ENCODE results near the gene CUL3. TPM values are rescaled to one million over a fixed set of nuclear protein-coding genes. Genes with fewer than 3 reads are reported as not detected.

CUL3 gene
- total and polyA plus RNA-seq, 2 of the 8 experiments (the other 6 are each of a cell fraction or from before 2014, with no cell fraction given): 28.5 to 113 TPM

DNA sequence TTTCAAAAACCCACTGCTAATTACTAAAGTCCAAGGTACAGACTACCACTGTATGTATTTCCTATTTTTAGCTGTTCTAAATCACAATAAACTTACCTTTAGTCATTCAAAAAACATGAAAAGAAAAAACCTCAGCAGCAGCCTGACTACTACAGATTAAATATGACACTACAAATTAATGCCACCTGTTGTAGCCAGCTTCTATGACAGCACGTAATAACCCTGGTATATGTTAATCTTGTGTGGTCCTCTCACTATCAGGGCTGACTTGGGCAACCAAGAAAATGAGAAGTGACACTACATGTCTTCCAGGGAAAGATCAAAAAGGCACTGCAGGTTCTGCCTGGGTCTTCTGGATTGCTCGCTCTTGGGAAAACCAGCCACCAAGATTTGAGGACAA, 92.6 kb downstream of the CUL3 start:
- H3K4ac ChIP-seq (replicated peaks; ENCODE audit: insufficient read length, low read depth, low read length): no peak overlapping the region
- POLR2A ChIA-PET (ENCODE audit: partially characterized antibody): no interaction called here
- no peak overlapping the region for H3K9ac ChIP-seq (replicated peaks in 1 of 4; ENCODE audit: extremely low read depth in 1 of 4, low read depth in 3 of 4, low read length in 3 of 4)
- no peaks in the 10 kb centered on the region for H3K27me3 ChIP-seq (replicated peaks in 1 of 4; ENCODE audit: control insufficient read depth in 3 of 4, extremely low read depth in 1 of 4, insufficient read depth in 3 of 4, low read length in 3 of 4)
- no peak overlapping the region for H2BK120ac ChIP-seq (replicated peaks; ENCODE audit: low read depth, low read length)
- H2AFZ ChIP-seq (ENCODE audit: low read length): no peak overlapping the region
- CTCF ChIA-PET (ENCODE audit: partially characterized antibody): no interaction called here
- no peak overlapping the region for H2BK12ac ChIP-seq (ENCODE audit: low read depth, low read length)
- H3K56ac ChIP-seq (replicated peaks; ENCODE audit: insufficient read length, low read depth, low read length): no peak overlapping the region
- H4K91ac ChIP-seq (replicated peaks; ENCODE audit: insufficient read length, low read length): no peak overlapping the region
- no peaks in the 10 kb centered on the region for H3K79me1 ChIP-seq (ENCODE audit: low read depth, low read length)
- H3K79me2 ChIP-seq (ENCODE audit: control insufficient read depth in 1 of 2, insufficient read depth in 2 of 2, low read length in 2 of 2): peaks cover 0 to 7% of the 10 kb centered on the region in 2 experiments; a peak in 2 of 4 replicates
- H2BK20ac ChIP-seq (ENCODE audit: low read length): no peak overlapping the region
- WGBS, 2 experiments (ENCODE audit: extremely low coverage in 1 of 2, insufficient coverage in 1 of 2, insufficient read length in 1 of 2, insufficient replicate concordance in 2 of 2, low coverage in 1 of 2, low lambda C conversion rate in 2 of 2, missing lambda C conversion rate in 1 of 2): 97% methylated on average over 2 of the region's 2 CpGs; no CpG with 5 or more reads in 1 of the 2 experiments
- H4K20me1 ChIP-seq (replicated peaks in 1 of 2; ENCODE audit: control insufficient read depth in 1 of 2, insufficient read depth in 2 of 2, low read length in 2 of 2): no peaks in the 10 kb centered on the region
- H2AK5ac ChIP-seq (ENCODE audit: low read depth, low read length): no peak overlapping the region
- H3K23ac ChIP-seq (ENCODE audit: insufficient read length): no peak overlapping the region
- H3K4me2 ChIP-seq (ENCODE audit: insufficient read depth in 1 of 2, low read depth in 2 of 2, low read length in 2 of 2): no peak overlapping the region
- no peak overlapping the region for H4K5ac ChIP-seq (ENCODE audit: insufficient read length, low read depth, low read length)
- H3K14ac ChIP-seq (ENCODE audit: insufficient read length): no peak overlapping the region
- FAIRE-seq (no peak), DNase-seq (ENCODE audit: low read depth in 1 of 2, low spot score in 2 of 2) (no peak)
- no peaks in the 10 kb centered on the region for H3K4me1 ChIP-seq (replicated peaks in 1 of 4; ENCODE audit: control insufficient read depth in 3 of 4, insufficient read depth in 4 of 4, low read length in 3 of 4)
- H3K18ac ChIP-seq (ENCODE audit: extremely low read depth, low read length): no peak overlapping the region; the same call in 1 of the 2 replicates
- no peak overlapping the region for H4K8ac ChIP-seq (ENCODE audit: extremely low read depth, insufficient read depth, low read length)
- no peak overlapping the region for H3K4me3 ChIP-seq (ENCODE audit: extremely low read depth in 1 of 4, insufficient read depth in 2 of 4, low read depth in 3 of 4, low read length in 4 of 4)
- H2BK5ac ChIP-seq (ENCODE audit: low read depth, low read length): no peak overlapping the region
- no peaks in the 10 kb centered on the region for H3K23me2 ChIP-seq (ENCODE audit: low read depth, low read length)
- peaks cover 0 to 36% (median 13%) of the 10 kb centered on the region in 4 experiments; a peak in 5 of 8 replicates for H3K36me3 ChIP-seq (ENCODE audit: control insufficient read depth in 2 of 4, insufficient read depth in 4 of 4, low read length in 3 of 4)
- H2BK15ac ChIP-seq (ENCODE audit: low read length): no peak overlapping the region
- no peaks in the 10 kb centered on the region for H3K9me3 ChIP-seq (ENCODE audit: insufficient read depth in 2 of 2, low read depth in 1 of 2, low read length in 1 of 2)
- no peak overlapping the region for H3K27ac ChIP-seq (ENCODE audit: low read depth, low read length)

Measured in H1 (cell line).